GM18499 (cell line): ENCODE results near the gene BMPR2.
"Not testable (repeated sequence)": the region's sequence is repeated elsewhere in the genome, so short reads cannot be mapped to it uniquely, and the experiment has no call there.

Experiments used
- ATAC-seq: cut with Tn5 transposase; IDR thresholded peaks from one replicate; pipeline ENCODE4 v1.9.1; 2021; ENCODE audit warnings: moderate number of reproducible peaks; ENCODE audit not compliant: insufficient read depth, unreplicated experiment

BMPR2 gene

GRCh38 chr2:202514732-202515131 is 138.6 kb downstream of the BMPR2 start:
- no peak for ATAC-seq

GRCh38 chr2:202519453-202519852 is 143.3 kb downstream of the BMPR2 start:
- no peak for ATAC-seq

DNA sequence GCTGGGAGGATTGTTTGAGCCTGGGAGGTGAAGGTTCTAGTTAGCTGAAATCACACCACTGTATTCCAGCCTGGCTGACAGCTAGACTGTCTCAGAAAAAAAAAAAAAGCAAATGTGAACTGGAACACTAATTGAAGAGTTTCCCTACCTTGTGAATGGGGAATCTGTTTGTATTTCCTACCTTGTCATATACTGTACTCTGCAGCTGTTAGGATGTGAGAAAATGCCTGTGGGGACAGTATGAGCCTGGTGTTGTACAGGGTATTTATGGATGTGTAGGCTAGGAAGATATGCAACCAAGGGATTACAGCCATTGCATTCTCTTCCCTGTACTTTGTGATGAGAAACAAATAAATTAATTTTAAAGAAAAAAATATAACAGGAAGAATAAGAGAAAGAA is 145.3 kb downstream of the BMPR2 start:
- no peak for ATAC-seq

- no peak for ATAC-seq
Observed at GRCh38 chr2:202529389-202529788, 153.3 kb downstream of the BMPR2 start.

- ATAC-seq, result no peak
Observed at GRCh38 chr2:202530038-202530437, 153.9 kb downstream of the BMPR2 start.

DNA sequence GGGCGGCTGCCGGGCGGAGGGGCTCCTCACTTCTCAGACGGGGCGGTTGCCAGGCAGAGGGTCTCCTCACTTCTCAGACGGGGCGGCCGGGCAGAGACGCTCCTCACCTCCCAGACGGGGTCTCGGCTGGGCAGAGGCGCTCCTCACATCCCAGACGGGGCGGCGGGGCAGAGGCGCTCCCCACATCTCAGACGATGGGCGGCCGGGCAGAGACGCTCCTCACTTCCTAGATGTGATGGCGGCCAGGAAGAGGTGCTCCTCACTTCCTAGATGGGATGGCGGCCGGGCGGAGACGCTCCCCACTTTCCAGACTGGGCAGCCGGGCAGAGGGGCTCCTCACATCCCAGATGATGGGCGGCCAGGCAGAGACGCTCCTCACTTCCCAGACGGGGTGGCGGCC is 159.2 kb downstream of the BMPR2 start:
- ATAC-seq, result not testable (repeated sequence)

- no peak for ATAC-seq
Observed at GRCh38 chr2:202541137-202541536, 165.0 kb downstream of the BMPR2 start.

- ATAC-seq, result no peak
Observed at GRCh38 chr2:202542142-202542541, 166.0 kb downstream of the BMPR2 start.

GRCh38 chr2:202545523-202545922 is 169.4 kb downstream of the BMPR2 start:
- no peak for ATAC-seq

GRCh38 chr2:202545931-202546330 is 169.8 kb downstream of the BMPR2 start:
- ATAC-seq, result no peak

DNA sequence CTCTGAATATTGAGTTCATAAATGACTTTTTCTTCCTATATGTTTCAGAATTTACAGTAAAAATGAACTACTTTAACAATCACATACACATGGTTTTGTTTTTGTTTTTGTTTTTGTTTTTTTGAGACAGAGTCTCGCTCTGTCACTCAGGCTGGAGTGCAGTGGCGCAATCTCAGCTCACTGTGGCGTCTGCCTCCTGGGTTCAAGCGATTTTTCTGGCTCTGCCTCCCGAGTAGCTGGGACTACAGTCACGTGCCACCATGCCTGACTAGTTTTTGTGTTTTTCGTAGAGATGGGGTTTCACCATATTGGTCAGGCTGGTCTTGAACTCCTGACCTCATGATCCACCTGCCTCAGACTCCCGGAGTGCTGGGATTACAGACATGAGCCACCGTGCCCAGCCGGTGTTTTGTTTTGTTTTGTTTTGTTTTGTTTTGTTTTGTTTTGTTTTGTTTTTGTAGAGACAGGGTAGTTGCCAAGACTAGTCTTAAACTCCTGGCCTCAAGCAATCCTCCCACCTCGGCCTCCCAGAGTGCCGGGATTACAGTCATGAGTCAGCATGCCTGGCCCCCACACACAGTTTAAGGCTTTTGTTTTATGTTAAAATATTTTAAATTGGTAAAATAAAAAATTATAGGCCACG is 170.5 kb downstream of the BMPR2 start:
- ATAC-seq, result not testable (repeated sequence)

DNA sequence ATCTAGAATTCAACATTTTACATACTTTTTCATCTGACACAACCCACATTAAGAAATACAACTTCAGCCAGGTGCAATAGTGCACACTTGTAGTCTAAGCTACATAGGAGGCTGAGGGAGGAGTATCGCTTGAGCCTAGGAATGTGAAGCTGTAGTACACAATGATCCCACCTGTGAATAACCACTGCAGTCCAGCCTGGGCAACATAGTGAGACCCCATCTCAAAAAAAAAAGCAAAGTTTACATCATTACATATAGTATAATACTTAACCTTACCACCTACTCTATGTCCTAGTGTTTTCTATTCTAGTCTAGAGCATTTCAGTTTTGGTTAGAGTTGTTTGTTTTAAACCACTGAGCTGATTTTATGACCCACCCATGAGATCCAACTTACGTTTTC is 172.1 kb downstream of the BMPR2 start:
- ATAC-seq, result no peak

GRCh38 chr2:202551000-202551399 is 174.9 kb downstream of the BMPR2 start:
- not testable (repeated sequence) for ATAC-seq

DNA sequence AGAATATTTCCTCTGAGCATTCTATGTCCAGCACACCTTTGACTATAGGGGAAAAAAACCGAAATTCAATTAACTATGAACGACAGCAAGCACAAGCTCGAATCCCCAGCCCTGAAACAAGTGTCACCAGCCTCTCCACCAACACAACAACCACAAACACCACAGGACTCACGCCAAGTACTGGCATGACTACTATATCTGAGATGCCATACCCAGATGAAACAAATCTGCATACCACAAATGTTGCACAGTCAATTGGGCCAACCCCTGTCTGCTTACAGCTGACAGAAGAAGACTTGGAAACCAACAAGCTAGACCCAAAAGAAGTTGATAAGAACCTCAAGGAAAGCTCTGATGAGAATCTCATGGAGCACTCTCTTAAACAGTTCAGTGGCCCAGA is 179.2 kb downstream of the BMPR2 start:
- ATAC-seq, result no peak

DNA sequence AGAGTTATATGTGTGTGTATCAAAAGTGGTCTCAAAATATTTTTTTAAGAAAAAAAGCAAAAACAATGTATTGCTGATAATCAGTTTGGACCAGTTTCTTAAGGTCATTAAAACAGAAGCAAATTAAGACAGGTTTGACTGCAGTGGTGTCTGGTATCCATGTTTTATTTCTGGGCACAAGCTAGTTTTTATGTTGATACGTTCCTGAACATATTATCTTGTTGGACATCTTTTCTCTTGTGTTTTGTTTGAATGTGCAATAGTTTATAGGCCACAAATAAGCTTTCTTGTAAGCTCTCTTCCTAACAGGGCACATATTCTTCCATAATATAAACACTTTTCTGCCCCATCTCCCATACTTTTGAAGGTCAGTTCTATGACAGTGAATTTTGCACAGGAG is 184.1 kb downstream of the BMPR2 start:
- ATAC-seq, result no peak

DNA sequence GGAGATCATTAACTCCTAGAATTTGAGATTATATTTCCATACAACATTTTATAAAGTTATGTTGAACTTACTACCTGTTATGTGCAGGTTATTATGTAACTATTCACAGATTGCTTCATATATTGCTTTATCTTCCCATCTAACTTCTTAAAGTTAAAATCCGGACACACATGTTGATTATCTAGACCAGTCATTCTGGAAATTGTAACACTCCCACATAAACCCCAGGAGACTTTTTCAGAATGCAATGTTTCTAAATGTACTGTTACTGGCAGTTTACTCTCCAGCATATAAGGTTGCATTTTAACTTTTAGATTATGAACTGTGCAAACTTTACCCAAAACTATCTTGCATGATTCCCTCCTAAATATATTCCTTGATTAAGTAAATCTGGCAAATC is 188.1 kb downstream of the BMPR2 start:
- no peak for ATAC-seq

GRCh38 chr2:202566286-202566685 is 190.2 kb downstream of the BMPR2 start:
- no peak for ATAC-seq

GRCh38 chr2:202574541-202574940 is 198.4 kb downstream of the BMPR2 start:
- ATAC-seq, result no peak

DNA sequence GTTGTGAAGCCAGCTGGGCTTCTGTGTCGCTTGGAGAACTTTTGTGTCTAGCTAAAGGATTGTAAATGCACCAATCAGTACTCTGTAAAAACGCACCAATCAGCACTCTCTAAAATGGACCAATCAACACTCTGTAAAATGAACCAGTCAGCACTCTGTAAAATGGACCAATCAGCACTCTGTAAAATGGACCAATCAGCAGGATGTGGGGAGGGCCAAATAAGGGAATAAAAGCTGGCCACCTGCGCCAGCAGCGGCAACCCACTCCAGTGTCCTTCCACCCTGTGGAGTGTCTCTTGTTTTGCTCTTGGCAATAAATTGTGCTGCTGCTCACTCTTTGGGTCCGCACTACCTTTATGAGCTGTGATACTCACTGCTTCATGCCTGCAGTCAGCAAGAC is 199.1 kb downstream of the BMPR2 start:
- not testable (repeated sequence) for ATAC-seq

DNA sequence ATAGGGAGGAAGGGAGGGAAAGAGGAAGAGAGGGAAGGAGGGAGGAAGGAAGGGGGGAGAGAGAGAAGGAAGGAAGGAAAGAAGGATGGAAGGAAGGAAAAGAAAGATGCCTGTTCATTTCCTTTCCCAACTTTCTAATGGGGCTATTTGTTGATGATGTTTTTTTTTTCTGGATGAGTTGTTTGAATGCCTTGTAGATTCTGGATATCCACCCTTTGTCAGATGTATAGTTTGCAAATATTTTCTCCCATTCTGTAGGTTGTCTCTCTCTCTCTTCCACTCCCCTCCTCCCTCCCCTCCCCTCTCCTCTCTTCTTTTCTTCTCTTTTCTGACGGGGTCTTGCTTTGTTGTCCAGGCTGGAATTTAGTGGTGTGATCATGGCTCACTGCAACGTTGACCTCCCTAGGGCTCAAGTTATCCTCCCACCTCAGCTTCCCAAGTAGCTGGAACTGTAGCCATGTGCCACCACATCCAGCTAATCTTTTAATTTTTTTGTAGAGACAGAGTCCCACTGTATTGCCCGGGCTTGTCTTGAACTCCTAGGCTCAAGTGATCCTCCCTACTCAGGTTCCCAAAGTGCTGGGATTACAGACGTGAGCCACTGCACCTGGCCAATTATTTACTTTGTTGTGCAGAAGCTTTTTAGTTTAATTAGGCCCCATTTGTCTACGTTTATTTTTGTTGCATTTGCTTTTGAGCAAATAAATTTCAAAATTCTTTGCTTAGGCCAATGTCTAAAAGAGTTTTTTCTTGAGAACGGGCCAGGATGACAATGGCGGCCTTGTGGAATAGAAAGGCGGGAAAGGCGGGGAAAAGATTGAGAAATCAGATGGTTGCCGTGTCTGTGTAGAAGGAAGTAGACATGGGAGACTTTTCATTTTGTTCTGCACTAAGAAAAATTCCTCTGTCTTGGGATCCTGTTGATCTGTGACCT is 201.4 kb downstream of the BMPR2 start:
- ATAC-seq, result no peak

DNA sequence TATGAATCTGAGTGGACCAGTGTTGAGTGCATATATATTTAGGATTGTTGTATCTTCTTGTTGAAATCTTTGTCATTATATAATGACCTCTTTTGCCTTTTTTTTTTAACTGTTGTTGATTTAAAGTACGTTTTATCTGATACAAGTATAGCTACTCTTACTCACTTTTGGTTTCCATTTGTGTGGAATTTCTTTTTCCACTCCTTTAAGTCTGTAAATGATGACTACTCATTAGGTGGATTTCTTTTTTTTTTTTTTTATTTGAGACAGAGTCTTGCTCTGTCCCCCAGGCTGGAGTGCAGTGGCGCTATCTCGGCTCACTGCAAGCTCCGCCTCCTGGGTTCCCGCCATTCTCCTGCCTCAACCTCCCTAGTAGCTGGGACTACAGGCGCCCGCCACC is 206.7 kb downstream of the BMPR2 start:
- not testable (repeated sequence) for ATAC-seq
